Activated CD8-positive, alpha-beta memory T cell treated with anti-CD3 and anti-CD28 coated beads for 24 hours (primary cell): ENCODE measurements around the gene ADAMTSL3.

Experiments used
- DNase-seq: peaks from one replicate; pipeline ENCODE4 v3.0.0-alpha.2; 2020

ADAMTSL3 gene, protein sequence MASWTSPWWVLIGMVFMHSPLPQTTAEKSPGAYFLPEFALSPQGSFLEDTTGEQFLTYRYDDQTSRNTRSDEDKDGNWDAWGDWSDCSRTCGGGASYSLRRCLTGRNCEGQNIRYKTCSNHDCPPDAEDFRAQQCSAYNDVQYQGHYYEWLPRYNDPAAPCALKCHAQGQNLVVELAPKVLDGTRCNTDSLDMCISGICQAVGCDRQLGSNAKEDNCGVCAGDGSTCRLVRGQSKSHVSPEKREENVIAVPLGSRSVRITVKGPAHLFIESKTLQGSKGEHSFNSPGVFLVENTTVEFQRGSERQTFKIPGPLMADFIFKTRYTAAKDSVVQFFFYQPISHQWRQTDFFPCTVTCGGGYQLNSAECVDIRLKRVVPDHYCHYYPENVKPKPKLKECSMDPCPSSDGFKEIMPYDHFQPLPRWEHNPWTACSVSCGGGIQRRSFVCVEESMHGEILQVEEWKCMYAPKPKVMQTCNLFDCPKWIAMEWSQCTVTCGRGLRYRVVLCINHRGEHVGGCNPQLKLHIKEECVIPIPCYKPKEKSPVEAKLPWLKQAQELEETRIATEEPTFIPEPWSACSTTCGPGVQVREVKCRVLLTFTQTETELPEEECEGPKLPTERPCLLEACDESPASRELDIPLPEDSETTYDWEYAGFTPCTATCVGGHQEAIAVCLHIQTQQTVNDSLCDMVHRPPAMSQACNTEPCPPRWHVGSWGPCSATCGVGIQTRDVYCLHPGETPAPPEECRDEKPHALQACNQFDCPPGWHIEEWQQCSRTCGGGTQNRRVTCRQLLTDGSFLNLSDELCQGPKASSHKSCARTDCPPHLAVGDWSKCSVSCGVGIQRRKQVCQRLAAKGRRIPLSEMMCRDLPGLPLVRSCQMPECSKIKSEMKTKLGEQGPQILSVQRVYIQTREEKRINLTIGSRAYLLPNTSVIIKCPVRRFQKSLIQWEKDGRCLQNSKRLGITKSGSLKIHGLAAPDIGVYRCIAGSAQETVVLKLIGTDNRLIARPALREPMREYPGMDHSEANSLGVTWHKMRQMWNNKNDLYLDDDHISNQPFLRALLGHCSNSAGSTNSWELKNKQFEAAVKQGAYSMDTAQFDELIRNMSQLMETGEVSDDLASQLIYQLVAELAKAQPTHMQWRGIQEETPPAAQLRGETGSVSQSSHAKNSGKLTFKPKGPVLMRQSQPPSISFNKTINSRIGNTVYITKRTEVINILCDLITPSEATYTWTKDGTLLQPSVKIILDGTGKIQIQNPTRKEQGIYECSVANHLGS (N-terminal part only)

GRCh38 chr15:83653639-83654378 is at the start of gene ADAMTSL3:
TSS of gene ADAMTSL3 (plus strand) at chr15:83654123. CDS start at chr15:83655762, 1,639 bp downstream.
- no peak for DNase-seq

GRCh38 chr15:83604549-83604948 is 49.4 kb upstream of the ADAMTSL3 start:
- no peak for DNase-seq

- no peak for DNase-seq
These were observed 48.6 kb upstream of the ADAMTSL3 start for GRCh38 chr15:83605111-83605945.

DNA sequence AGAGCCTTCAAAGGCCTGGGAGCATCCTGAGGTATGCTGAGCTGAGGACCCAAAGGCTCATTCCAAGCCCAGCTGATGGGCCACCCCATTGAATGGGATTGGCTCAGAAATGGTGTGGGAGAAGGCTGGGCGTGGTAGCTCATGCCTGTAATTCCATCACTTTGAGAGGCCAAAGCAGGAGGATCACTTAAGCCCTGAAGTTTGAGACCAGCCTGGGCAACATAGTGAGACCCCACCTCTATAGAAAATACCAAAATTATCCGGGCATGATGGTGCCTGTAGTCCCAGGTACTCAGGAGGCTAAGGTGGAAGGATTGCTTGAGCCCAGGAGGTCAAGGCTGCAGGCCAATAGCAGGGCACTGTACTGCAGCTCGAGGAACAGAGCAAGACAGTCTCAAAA is 43.8 kb upstream of the ADAMTSL3 start:
- no peak for DNase-seq

- no peak for DNase-seq
These were observed 42.8 kb upstream of the ADAMTSL3 start for GRCh38 chr15:83610901-83611685.

GRCh38 chr15:83612226-83612625 is 41.7 kb upstream of the ADAMTSL3 start:
- DNase-seq, result no peak

DNA sequence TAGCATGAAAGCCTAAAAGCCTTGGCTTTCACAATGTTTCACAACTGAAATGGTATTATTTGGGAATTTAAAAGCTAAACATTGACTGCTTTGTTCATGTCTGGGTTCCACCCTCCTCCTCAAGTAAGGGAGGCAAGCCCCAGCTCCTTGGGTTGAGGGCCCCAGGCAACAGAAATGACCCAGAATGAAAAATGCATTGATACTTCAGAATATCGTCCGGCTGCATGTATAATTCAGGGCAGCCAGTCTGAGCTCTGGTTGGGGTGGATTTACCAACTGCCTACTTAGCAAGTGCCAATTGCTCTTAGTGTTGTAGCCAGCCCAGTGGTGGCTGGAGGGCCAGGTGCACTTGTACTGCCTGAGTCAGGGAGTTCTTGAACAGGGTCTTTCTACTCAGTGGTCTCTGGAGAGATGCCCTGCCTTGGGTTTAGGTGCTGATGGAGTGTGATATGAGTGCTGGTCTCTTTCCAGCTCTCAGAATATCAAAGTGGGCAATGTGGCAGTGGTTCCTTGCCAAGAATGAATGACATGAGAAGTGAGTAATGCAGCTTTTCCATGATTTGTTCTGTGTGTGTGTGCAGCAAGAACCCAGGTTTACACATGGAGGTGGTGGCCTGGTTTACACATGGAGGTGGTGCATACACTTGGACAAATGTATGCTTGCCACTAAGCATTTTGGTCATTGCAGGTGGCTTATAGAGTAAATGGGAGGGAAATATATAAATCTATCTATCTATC is 40.9 kb upstream of the ADAMTSL3 start:
- DNase-seq, result no peak

GRCh38 chr15:83613714-83614113 is 40.2 kb upstream of the ADAMTSL3 start:
- DNase-seq, result no peak

DNA sequence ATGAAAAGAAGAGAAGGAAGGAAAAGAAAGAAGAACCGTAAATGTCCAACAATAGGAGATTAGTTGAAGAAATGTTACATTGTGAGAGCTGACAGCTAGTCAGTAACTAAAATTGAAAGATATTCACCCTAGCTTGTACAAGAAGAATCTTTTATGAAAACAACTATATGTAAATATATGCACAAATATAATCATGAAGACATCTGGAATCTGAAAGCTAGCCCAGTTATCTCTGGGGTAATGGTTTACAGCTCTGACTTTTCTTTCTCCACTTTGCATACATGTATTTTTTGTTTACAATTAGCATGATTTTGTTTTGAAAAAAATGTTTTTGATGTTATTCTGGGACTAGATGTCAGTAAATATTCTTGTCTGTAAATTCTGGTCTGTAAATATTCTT is 37.1 kb upstream of the ADAMTSL3 start:
- no peak for DNase-seq

DNA sequence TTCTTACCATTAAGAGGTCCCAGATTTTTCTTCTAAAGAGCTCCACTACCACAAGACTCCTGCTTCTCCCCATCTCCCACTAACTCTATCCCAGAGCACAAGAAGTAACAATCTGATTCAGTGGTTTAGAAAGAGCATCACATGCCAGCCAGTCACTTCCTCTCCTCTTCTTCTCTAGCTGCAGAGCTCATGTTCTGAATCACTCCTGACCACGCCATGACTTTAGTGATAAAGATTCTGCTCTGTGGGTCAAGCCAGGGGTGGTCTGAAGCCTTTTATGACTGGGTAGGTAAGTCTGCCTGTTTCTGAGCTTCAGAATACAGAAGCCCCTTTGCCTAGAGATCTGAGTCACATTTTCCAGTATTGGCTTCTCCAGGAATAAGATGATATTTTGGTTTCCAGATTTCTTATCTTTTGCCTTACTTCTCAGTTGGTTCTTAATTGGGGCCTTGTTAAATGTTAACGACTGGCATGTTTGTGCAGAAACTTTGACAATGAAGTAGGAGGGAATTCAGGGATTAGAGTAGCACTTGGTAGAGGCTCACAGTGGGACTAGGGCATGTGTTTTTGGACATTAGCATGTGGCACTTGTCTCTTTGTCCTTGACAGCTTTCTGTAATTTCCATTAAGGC is 27.6 kb upstream of the ADAMTSL3 start:
- DNase-seq, result no peak

GRCh38 chr15:83631534-83631933 is 22.4 kb upstream of the ADAMTSL3 start:
- no peak for DNase-seq

GRCh38 chr15:83643201-83643600 is 10.7 kb upstream of the ADAMTSL3 start:
- DNase-seq, result no peak

GRCh38 chr15:83644439-83644838 is 9.5 kb upstream of the ADAMTSL3 start:
- DNase-seq, result no peak

DNA sequence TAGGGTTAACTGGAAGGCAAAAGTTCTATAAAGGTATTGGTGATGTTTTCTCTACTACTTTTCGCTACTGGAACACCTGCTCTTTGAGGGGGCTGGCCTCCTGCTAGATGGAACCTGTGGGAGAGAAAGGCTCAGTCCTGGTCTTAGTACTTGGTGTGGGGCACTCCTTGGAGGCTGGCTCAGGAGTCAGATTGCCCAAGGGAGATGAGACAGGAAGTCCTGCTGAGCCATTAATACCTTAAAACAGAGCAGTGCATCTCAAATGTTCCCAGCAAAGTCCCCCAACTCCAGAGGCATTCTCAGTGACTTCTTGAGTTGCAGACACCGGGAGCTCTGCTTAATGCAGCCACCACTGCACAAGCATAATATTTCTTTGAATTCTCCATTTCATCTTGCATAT is 3.1 kb upstream of the ADAMTSL3 start:
- DNase-seq, result no peak

- no peak for DNase-seq
These were observed 2.4 kb upstream of the ADAMTSL3 start for GRCh38 chr15:83651541-83651940.

- DNase-seq, result no peak
These were observed 1.2 kb upstream of the ADAMTSL3 start for GRCh38 chr15:83652626-83653204.

DNA sequence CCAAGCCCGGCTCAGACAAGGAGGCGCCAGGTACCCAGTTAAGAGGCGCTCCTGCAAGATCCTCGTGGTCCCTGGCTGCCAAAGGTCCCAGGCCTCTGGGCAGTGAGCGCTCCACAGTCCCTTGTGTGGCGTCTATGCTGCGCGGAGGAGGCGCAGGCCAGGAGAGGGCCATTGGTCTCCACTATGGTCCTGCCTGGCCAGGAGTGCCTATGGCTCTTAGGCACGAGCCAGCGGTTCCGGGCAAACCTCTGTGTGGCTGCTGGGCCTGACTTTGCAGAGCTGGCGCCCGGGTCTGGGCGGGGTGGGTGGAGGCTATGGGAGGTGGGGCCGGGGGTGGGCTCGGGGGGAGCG is 660 bp upstream of the ADAMTSL3 start:
- DNase-seq, result no peak

GRCh38 chr15:83654379-83655236 is 685 bp downstream of the ADAMTSL3 start:
- no peak for DNase-seq
